Measurements from ENCODE around the gene ZNF511.

Gene ZNF511

DNA sequence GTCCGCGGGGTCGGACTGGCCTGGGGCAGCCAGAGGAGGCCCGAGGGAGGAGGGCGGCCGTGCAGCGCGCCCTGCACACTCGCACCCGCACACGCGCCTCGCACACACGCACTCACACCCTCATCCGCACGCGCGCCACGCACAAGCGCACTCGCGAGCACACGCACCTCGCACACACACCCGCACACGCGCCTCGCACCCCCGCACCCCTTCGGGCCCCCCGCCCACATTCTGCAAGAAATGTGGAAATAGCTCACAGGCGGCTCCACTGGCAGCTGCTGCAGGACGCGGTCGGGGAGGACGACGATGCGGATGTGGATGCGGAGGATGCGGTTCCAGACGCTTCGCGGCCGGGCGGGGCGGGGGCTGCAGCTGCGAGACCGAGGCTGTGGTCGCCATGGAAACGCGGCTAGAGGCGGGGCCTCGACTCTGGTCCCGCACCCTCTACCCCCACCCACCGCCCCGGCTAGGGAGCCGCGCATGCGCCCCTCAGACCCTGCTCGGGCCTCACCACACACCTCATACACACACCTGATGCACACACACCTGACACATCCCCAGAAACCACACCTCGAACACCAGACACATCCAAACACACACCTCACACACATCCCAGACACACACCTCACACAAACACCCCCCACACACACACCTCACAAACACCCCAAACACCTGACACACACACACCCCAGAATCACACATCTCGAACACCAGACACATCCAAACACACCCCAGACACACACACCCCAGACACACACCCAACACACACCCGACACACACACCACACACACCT is 28.1 kb downstream of the ZNF511 start, which contains the start of gene CALY:
Gene CALY, minus strand, starts transcription at position 320 of the 793 bp plus-strand sequence. CDS start 7,907 bp downstream, outside the sequence.
- DNase-seq, result peak; percentile 9

DNA sequence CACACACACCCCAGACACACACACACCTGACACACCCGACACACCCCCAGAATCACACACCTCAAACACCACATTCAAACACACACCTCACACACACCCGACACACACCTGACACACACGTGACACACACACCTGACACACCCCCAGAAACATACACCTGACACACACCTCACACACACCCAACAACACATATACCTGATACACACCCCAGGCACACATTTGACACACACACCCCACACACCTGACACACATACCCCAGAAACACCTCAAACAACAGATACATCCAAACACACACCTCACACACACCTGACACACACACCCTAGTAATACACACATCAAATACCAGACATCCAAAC is 28.6 kb downstream of the ZNF511 start:
- no peak for DNase-seq

GRCh38 chr10:133338080-133339071 is 29.7 kb downstream of the ZNF511 start:
- DNase-seq, result no peak

GRCh38 chr10:133339708-133340380 is 31.1 kb downstream of the ZNF511 start:
- no peak for DNase-seq

DNA sequence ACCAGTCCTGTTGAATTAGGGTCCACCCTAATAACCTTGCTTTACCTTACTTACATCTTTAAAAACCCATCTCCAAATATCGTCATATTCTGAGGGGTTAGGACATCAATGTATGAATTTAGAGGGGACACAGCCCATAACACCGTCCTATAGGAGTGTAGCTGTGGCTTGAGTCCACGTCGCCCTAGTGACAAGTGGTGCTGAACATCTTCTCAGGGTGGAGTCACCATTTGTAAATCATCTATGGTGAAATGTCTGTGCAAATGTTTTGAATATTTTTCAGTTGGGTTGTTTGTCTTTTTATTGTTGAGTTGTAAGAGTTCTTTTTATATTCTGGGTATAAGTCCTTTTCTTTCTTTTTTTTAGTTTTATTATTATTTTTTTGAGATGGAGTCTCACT is 33.3 kb downstream of the ZNF511 start:
- DNase-seq, result no peak

GRCh38 chr10:133342942-133343341 is 34.2 kb downstream of the ZNF511 start:
- no peak for DNase-seq

DNA sequence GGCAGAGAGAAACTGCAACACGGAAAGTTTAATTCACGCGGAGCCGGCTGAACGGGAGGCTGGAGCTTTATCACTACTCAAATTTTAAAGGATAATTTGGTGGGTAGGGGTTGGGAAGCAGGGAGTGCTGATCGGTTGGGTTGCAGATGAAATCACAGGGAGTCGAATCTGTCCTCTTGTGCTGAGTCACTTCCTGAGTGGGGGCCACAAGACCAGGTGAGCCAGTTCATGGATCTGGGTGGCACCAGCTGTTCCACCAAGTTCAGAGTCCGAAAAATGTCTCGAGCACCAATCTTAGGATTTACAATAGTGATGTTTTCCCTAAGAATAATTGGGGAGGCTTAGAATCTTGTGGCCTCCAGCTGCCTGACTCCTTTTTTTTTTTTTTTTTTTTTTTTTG is 34.8 kb downstream of the ZNF511 start:
- no peak for DNase-seq

DNA sequence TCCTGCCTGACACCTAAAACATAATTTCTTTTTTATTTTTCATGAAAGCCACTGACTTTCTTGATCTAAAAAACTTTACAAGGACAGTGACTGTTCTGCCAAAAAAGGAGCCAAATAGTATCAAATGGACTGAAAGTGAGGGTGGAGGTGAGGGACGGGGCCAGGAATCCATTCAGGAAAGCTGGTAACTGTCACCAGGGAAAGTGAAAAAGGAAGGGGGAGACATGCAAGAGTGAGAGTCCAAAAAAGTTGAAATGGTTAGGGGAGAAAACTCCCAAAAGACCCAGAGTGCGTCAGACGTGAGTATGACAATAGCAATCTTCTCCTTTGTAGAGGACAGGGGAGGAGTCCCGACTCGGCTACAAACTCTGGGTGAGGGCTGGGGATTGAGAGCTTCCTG is 35.5 kb downstream of the ZNF511 start:
- no peak for DNase-seq

GRCh38 chr10:133346413-133346812 is 37.7 kb downstream of the ZNF511 start:
- DNase-seq, result no peak

GRCh38 chr10:133347710-133348517 is 39.2 kb downstream of the ZNF511 start:
- no peak for DNase-seq

GRCh38 chr10:133349160-133349568 is 40.5 kb downstream of the ZNF511 start:
- no peak for DNase-seq

GRCh38 chr10:133349577-133350011 is 40.9 kb downstream of the ZNF511 start:
- DNase-seq, result no peak

DNA sequence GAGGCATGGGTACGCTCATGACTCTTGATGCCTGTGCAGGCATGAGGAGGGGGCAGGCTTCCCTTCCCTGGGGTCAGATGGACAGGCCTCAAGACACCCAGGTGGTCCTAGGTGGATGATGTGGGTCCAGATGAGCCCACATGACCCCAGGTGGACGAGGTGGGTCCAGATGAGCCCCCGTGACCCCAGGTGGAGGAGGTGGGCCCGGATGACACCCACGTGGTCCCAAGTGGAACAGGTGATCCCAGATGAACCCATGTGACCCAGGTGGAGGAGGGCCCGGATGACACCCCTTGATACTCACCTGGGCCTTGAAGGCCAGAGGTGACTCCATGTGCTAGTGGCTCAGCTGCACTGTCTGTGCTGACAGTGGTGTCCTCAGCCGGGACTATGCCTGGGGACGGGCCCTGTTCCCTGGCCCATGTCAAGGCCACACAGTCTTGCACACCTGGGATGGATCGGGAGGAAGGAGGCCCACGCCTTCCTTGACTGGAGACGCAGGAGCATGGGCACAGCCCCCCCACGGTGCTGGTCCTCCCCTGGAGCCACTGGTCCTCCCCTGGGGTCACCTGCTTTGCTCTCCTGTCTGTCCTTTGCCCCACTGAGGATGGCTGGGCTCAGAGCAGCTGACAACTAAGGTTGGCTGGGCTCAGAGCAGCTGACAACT is 41.7 kb downstream of the ZNF511 start:
- no peak for DNase-seq

GRCh38 chr10:133350950-133351329 is 42.2 kb downstream of the ZNF511 start:
- no peak for DNase-seq

DNA sequence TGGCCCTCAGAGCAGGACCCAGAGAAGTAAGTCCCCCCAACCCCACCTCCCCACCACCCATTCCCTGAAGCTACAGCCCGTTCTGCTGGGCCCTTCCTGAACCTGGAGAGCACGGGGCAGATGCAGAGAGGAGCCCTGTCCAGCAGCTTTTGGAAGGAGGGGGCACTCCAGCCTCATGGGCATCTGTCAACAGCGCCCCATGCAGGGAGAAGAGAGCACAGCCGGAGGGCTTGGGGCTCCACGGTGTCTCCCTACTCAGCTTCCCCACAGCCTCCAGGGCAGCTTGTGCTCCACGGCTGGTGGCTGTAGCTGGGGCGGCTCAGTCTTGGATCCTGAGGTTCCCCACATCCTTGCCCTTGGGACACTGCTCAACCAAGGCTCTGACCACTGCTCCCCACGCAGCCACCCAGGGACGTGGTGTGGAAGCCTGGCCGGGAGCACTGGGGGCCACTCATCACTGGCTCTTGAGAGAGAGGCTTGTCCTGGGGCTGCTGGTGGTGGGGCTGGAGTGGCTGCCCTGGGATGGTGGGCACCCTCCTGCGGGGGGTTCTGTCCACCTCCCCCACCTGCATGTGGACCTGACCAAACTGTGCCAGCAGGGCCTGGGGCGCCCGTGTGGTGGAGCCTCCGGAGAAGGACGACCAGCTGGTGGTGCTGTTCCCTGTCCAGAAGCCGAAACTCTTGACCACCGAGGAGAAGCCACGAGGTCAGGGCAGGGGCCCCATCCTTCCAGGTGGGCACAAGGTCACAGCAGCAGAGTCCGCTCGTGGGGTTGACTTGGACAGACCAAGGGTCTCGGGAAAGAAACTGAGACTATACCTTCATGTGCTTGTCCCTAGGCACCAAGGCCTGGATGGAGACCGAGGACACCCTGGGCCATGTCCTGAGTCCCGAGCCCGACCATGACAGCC is 42.9 kb downstream of the ZNF511 start:
- no peak for DNase-seq

- DNase-seq, result no peak
Measured at GRCh38 chr10:133353202-133353959, 44.7 kb downstream of the ZNF511 start.

- DNase-seq, result no peak
Measured at GRCh38 chr10:133353988-133354605, 45.4 kb downstream of the ZNF511 start.

DNA sequence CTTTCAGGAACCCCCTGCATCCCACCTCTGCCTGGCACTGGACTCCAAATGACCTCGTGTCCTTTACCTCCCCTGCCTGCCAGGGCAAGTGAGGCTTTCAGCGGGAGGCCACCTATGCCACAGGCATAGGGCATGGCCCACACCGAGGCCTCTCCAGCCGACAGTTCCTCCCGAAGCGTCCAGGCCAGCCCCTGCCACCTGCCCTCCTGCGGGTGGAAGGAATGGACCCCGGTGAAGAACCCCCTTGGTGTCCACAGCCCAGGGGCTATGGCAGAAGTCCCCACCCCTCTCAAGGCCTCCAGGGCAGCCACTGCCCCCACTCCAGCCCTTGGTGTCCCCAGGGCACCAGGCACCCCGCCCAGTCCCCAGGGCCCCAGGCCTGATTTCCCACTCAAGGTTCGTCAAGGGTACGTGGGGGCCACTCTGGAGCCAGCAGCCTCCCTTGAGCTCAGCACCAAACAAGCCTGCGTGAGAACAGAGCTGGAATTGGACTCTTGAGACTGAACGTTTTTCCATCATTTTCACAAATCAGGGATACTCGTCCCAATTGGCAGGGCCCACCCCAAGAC is 46.0 kb downstream of the ZNF511 start:
- no peak for DNase-seq

DNA sequence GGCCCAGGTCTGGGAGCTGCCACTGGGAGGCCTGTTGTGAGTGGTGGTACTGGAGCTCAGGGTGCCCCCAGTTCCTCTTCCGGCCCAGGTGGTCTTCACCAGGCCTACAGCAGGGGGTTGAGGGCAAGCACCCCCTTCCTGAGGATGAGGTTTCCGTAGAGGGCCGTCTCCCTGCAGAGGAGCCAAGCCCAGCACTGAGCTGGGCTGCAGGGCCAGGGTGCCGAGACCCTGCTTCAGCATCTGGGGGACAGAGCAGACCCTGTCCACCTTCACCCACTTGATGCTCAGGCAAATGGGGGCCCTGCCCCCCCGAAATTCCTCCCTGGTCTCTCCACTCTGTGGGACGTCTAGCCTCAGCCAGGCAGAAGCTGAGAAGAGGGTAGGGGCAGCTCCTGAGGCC is 46.6 kb downstream of the ZNF511 start:
- no peak for DNase-seq
